Mucosa of stomach (tissue), 1 donor: Measurements from ENCODE around the gene KREMEN2.

Experiments
- H3K27me3 ChIP-seq: one replicate; pipeline ENCODE4 v1.7.0; 2013; ENCODE audit warnings: mild to moderate bottlenecking, low read length; ENCODE audit not compliant: control insufficient read depth, insufficient read depth
- H3K36me3 ChIP-seq: one replicate; pipeline ENCODE4 v1.7.0; 2013; ENCODE audit warnings: low read length; ENCODE audit not compliant: control insufficient read depth, insufficient read depth
- H3K4me1 ChIP-seq: one replicate; pipeline ENCODE4 v1.7.0; 2013; ENCODE audit warnings: mild to moderate bottlenecking, low read length; ENCODE audit not compliant: control insufficient read depth, insufficient read depth
- H3K4me3 ChIP-seq: one replicate; pipeline ENCODE4 v1.7.0; 2013; ENCODE audit warnings: low read length
- H3K9ac ChIP-seq: one replicate; pipeline ENCODE4 v1.7.0; 2013; ENCODE audit warnings: mild to moderate bottlenecking, low read length, moderate library complexity
- H3K9me3 ChIP-seq: one replicate; pipeline ENCODE4 v1.7.0; 2013; ENCODE audit warnings: mild to moderate bottlenecking, low read length, moderate library complexity; ENCODE audit not compliant: control insufficient read depth
- donor health status: Pancreatic carcinoma.

Gene KREMEN2

GRCh38 chr16:2948807-2949704, 15.0 kb upstream of the KREMEN2 start:
- no peaks in the 10 kb centered on the region for H3K9me3 ChIP-seq
- no peak overlapping the region for H3K4me3 ChIP-seq
- H3K4me1 ChIP-seq, result no peaks in the 10 kb centered on the region
- H3K36me3 ChIP-seq, result no peaks in the 10 kb centered on the region
- peaks cover 6% of the 10 kb centered on the region for H3K27me3 ChIP-seq
- no peak overlapping the region for H3K9ac ChIP-seq

- Histone ChIP-seq H3K36me3 (no peaks in the 10 kb centered on the region), H3K4me1 (peaks cover 4% of the 10 kb centered on the region), H3K9me3 (no peaks in the 10 kb centered on the region), H3K27me3 (peaks cover 14% of the 10 kb centered on the region), H3K9ac (no peak overlapping the region), H3K4me3 (no peak overlapping the region)
Measured at GRCh38 chr16:2949705-2950352, 14.2 kb upstream of the KREMEN2 start.

- Histone ChIP-seq H3K36me3 (no peaks in the 10 kb centered on the region), H3K4me1 (peaks cover 9% of the 10 kb centered on the region), H3K4me3 (no peak overlapping the region), H3K9me3 (no peaks in the 10 kb centered on the region), H3K9ac (no peak overlapping the region), H3K27me3 (peaks cover 19% of the 10 kb centered on the region)
Measured at GRCh38 chr16:2950353-2950724, 13.7 kb upstream of the KREMEN2 start.

GRCh38 chr16:2950773-2951172, 13.3 kb upstream of the KREMEN2 start:
- Histone ChIP-seq H3K27me3 (peaks cover 23% of the 10 kb centered on the region), H3K4me1 (peaks cover 11% of the 10 kb centered on the region), H3K9ac (no peak overlapping the region), H3K36me3 (no peaks in the 10 kb centered on the region), H3K9me3 (no peaks in the 10 kb centered on the region), H3K4me3 (no peak overlapping the region)

- no peak overlapping the region for H3K9ac ChIP-seq
- H3K27me3 ChIP-seq, result peaks cover 33% of the 10 kb centered on the region
- H3K4me3 ChIP-seq, result no peak overlapping the region
- H3K36me3 ChIP-seq, result no peaks in the 10 kb centered on the region
- peaks cover 11% of the 10 kb centered on the region for H3K4me1 ChIP-seq
- H3K9me3 ChIP-seq, result no peaks in the 10 kb centered on the region
Measured at GRCh38 chr16:2952679-2953078, 11.4 kb upstream of the KREMEN2 start.

- peaks cover 11% of the 10 kb centered on the region for H3K4me1 ChIP-seq
- peaks cover 33% of the 10 kb centered on the region for H3K27me3 ChIP-seq
- no peaks in the 10 kb centered on the region for H3K9me3 ChIP-seq
- H3K9ac ChIP-seq, result no peak overlapping the region
- H3K4me3 ChIP-seq, result no peak overlapping the region
- H3K36me3 ChIP-seq, result no peaks in the 10 kb centered on the region
Measured at GRCh38 chr16:2953706-2954627, 10.1 kb upstream of the KREMEN2 start.

- Histone ChIP-seq H3K9ac (no peak overlapping the region), H3K9me3 (no peaks in the 10 kb centered on the region), H3K4me1 (peaks cover 11% of the 10 kb centered on the region), H3K27me3 (peaks cover 38% of the 10 kb centered on the region), H3K4me3 (no peak overlapping the region), H3K36me3 (no peaks in the 10 kb centered on the region)
Measured at GRCh38 chr16:2954656-2955381, 9.3 kb upstream of the KREMEN2 start.

GRCh38 chr16:2955438-2955778, 8.7 kb upstream of the KREMEN2 start:
- H3K9me3 ChIP-seq, result no peaks in the 10 kb centered on the region
- H3K36me3 ChIP-seq, result no peaks in the 10 kb centered on the region
- H3K27me3 ChIP-seq, result peaks cover 38% of the 10 kb centered on the region
- peaks cover 11% of the 10 kb centered on the region for H3K4me1 ChIP-seq
- H3K4me3 ChIP-seq, result no peak overlapping the region
- H3K9ac ChIP-seq, result no peak overlapping the region

GRCh38 chr16:2955779-2956578, 8.1 kb upstream of the KREMEN2 start:
- no peak overlapping the region for H3K9ac ChIP-seq
- H3K9me3 ChIP-seq, result no peaks in the 10 kb centered on the region
- no peak overlapping the region for H3K4me3 ChIP-seq
- H3K27me3 ChIP-seq, result peaks cover 40% of the 10 kb centered on the region
- peaks cover 11% of the 10 kb centered on the region for H3K4me1 ChIP-seq
- H3K36me3 ChIP-seq, result no peaks in the 10 kb centered on the region

GRCh38 chr16:2956579-2956956, 7.5 kb upstream of the KREMEN2 start:
- Histone ChIP-seq H3K9ac (no peak overlapping the region), H3K4me3 (no peak overlapping the region), H3K9me3 (no peaks in the 10 kb centered on the region), H3K4me1 (peaks cover 14% of the 10 kb centered on the region), H3K36me3 (no peaks in the 10 kb centered on the region), H3K27me3 (peaks cover 41% of the 10 kb centered on the region)

GRCh38 chr16:2959206-2959605, 4.9 kb upstream of the KREMEN2 start:
- Histone ChIP-seq H3K36me3 (no peaks in the 10 kb centered on the region), H3K9ac (no peak overlapping the region), H3K4me3 (no peak overlapping the region), H3K9me3 (no peaks in the 10 kb centered on the region), H3K4me1 (peaks cover 25% of the 10 kb centered on the region), H3K27me3 (peaks cover 60% of the 10 kb centered on the region)
